Measurements from ENCODE around the gene MRGPRD. TPM values are rescaled to one million over a fixed set of nuclear protein-coding genes. Genes with fewer than 3 reads are reported as not detected.

Gene MRGPRD
- total and polyA plus RNA-seq, 2 donors (not counting 1 experiment from before 2014, with no cell fraction given), result not detected

DNA sequence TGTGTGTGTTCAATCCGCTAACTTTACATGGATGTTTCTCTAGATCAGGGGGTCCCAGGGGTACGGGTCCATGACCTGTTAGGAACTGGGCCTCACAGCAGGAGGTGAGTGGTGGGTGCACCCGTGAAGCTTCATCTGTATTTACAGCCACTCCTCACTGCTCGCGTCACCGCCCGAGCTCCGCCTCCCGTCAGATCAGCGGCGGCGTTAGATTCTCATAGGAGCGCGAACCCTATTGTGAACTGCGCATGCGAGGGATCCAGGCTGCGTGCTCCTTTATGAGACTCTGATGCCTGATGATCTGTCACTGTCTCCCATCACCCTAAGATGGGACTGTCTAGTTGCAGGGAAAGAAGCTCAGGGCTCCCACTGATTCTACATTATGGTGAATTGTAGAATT, 31.9 kb downstream of the MRGPRD start:
- H3K27ac Mint-ChIP-seq, result no peak overlapping the region
- intact Hi-C loops (cut with micrococcal nuclease), result no loop called here
- H3K4me3 ChIP-seq (ENCODE audit: control extremely low read depth in 1 of 5, extremely low read depth in 1 of 5, insufficient read depth in 1 of 5, low read depth in 2 of 5, low read length in 4 of 5), result no peak overlapping the region
- H3K4me3 Mint-ChIP-seq, result no peak overlapping the region
- no peaks in the 10 kb centered on the region for H3K27me3 Mint-ChIP-seq
- WGBS (ENCODE audit: insufficient coverage), result 96% methylated on average over 12 of the region's 17 CpGs
- TF ChIP-seq, protein P1, sequence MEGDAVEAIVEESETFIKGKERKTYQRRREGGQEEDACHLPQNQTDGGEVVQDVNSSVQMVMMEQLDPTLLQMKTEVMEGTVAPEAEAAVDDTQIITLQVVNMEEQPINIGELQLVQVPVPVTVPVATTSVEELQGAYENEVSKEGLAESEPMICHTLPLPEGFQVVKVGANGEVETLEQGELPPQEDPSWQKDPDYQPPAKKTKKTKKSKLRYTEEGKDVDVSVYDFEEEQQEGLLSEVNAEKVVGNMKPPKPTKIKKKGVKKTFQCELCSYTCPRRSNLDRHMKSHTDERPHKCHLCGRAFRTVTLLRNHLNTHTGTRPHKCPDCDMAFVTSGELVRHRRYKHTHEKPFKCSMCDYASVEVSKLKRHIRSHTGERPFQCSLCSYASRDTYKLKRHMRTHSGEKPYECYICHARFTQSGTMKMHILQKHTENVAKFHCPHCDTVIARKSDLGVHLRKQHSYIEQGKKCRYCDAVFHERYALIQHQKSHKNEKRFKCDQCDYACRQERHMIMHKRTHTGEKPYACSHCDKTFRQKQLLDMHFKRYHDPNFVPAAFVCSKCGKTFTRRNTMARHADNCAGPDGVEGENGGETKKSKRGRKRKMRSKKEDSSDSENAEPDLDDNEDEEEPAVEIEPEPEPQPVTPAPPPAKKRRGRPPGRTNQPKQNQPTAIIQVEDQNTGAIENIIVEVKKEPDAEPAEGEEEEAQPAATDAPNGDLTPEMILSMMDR (IDR thresholded peaks at IDR 0.05), result no peak
- no peak for TF ChIP-seq EZH2 (IDR thresholded peaks at IDR 0.05; ENCODE audit: borderline replicate concordance, insufficient read depth, low read depth, low read length, poor library complexity, severe bottlenecking)
- no peak overlapping the region for H3K4me2 ChIP-seq (replicated peaks; ENCODE audit: low read depth, low read length, poor library complexity, severe bottlenecking)
- no peak overlapping the region for H2AFZ ChIP-seq (ENCODE audit: insufficient read depth, low read depth, low read length, poor library complexity, severe bottlenecking)
- H4K20me1 ChIP-seq (ENCODE audit: control insufficient read depth, insufficient read depth, low read length, poor library complexity, severe bottlenecking), result no peaks in the 10 kb centered on the region
- no peaks in the 10 kb centered on the region for H3K9me3 Mint-ChIP-seq (ENCODE audit: insufficient read depth)
- H3K36me3 ChIP-seq (replicated peaks in 1 of 2; ENCODE audit: control extremely low read depth in 1 of 2, control insufficient read depth in 1 of 2, extremely low read depth in 1 of 2, insufficient read depth in 2 of 2, low read length in 1 of 2), result no peaks in the 10 kb centered on the region
- ATAC-seq (ENCODE audit: low read depth), result no peak
- no peak for DNase-seq
- no peaks in the 10 kb centered on the region for H3K9me3 ChIP-seq (ENCODE audit: control extremely low read depth in 1 of 3, control insufficient read depth in 2 of 3, insufficient read depth in 1 of 3, low read length in 2 of 3)
- no peaks in the 10 kb centered on the region for H3K27me3 ChIP-seq (replicated peaks in 1 of 4; ENCODE audit: control extremely low read depth in 1 of 4, control insufficient read depth in 3 of 4, insufficient read depth in 4 of 4, low read length in 3 of 4)
- H3K27ac ChIP-seq (ENCODE audit: low read length in 2 of 2), result no peak overlapping the region
- no peaks in the 10 kb centered on the region for H3K4me1 Mint-ChIP-seq
- H3K79me2 ChIP-seq (ENCODE audit: control insufficient read depth, insufficient read depth, low read length), result no peaks in the 10 kb centered on the region
- no peaks in the 10 kb centered on the region for H3K4me1 ChIP-seq (ENCODE audit: control insufficient read depth in 2 of 2, insufficient read depth in 2 of 2, low read length in 2 of 2)
- ChIA-PET CTCF (no interaction called here), POLR2A (no interaction called here)
- H3K9ac ChIP-seq (ENCODE audit: low read length), result no peak overlapping the region

DNA sequence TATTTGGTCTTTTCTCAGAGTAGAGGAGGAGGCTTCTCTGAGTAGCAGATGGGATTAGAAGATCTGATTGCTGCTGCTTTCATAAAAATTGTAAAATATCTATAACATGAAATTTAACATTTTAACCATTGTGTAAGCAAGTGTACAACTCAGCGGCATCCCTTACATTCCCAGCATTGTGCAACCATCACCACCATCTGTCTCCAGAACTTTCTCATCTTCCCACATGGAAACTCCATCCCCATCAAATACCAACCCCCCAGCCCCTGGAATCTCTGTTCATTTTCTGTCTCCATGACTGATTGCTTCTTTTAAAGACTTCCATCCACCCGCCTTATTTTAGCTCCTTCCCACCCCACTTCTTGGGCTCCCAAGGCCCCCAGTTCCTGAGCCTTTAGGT, 32.3 kb downstream of the MRGPRD start:
- TF ChIP-seq EZH2 (IDR thresholded peaks at IDR 0.05; ENCODE audit: borderline replicate concordance, insufficient read depth, low read depth, low read length, poor library complexity, severe bottlenecking), result no peak
- TF ChIP-seq, protein P1 (IDR thresholded peaks at IDR 0.05), result no peak
- intact Hi-C loops (cut with micrococcal nuclease), result no loop called here

More for the DNA sequence above, 32.3 kb downstream of the MRGPRD start:
- POLR2A ChIA-PET, result no interaction called here
- WGBS (ENCODE audit: insufficient coverage), result 45% methylated on average over 2 of the region's 2 CpGs
- H3K27ac Mint-ChIP-seq, result no peak overlapping the region
- Histone ChIP-seq H3K36me3 (replicated peaks in 1 of 2; ENCODE audit: control extremely low read depth in 1 of 2, control insufficient read depth in 1 of 2, extremely low read depth in 1 of 2, insufficient read depth in 2 of 2, low read length in 1 of 2) (no peaks in the 10 kb centered on the region), H4K20me1 (ENCODE audit: control insufficient read depth, insufficient read depth, low read length, poor library complexity, severe bottlenecking) (no peaks in the 10 kb centered on the region), H3K79me2 (ENCODE audit: control insufficient read depth, insufficient read depth, low read length) (no peaks in the 10 kb centered on the region), H3K4me1 (ENCODE audit: control insufficient read depth in 2 of 2, insufficient read depth in 2 of 2, low read length in 2 of 2) (no peaks in the 10 kb centered on the region), H3K27ac (ENCODE audit: low read length in 2 of 2) (no peak overlapping the region), H3K9me3 (ENCODE audit: control extremely low read depth in 1 of 3, control insufficient read depth in 2 of 3, insufficient read depth in 1 of 3, low read length in 2 of 3) (no peaks in the 10 kb centered on the region), H2AFZ (ENCODE audit: insufficient read depth, low read depth, low read length, poor library complexity, severe bottlenecking) (no peak overlapping the region), H3K4me2 (replicated peaks; ENCODE audit: low read depth, low read length, poor library complexity, severe bottlenecking) (no peak overlapping the region), H3K4me3 (ENCODE audit: control extremely low read depth in 1 of 5, extremely low read depth in 1 of 5, insufficient read depth in 1 of 5, low read depth in 2 of 5, low read length in 4 of 5) (no peak overlapping the region), H3K27me3 (replicated peaks in 1 of 4; ENCODE audit: control extremely low read depth in 1 of 4, control insufficient read depth in 3 of 4, insufficient read depth in 4 of 4, low read length in 3 of 4) (no peaks in the 10 kb centered on the region), H3K9ac (ENCODE audit: low read length) (no peak overlapping the region)
- CTCF ChIA-PET, result no interaction called here
- no peaks in the 10 kb centered on the region for H3K9me3 Mint-ChIP-seq (ENCODE audit: insufficient read depth)
- H3K4me1 Mint-ChIP-seq, result no peaks in the 10 kb centered on the region
- ATAC-seq (ENCODE audit: low read depth) (no peak), DNase-seq (no peak)
- no peaks in the 10 kb centered on the region for H3K27me3 Mint-ChIP-seq
- no peak overlapping the region for H3K4me3 Mint-ChIP-seq
